ENCODE data around the gene SLC9A9. TPM values are rescaled to one million over a fixed set of nuclear protein-coding genes. Genes with fewer than 3 reads are reported as not detected.

Gene SLC9A9
- total RNA-seq, 4 donors from 2014 or later, result 12.8 to 63.8 (median 33.3) TPM

- TF ChIP-seq CTCF (IDR thresholded peaks at IDR 0.05) (no peak), POLR2A (IDR thresholded peaks at IDR 0.05) (no peak)
- Histone ChIP-seq H3K9me3 (no peaks in the 10 kb centered on the region), H3K27ac (no peak overlapping the region), H3K27me3 (no peaks in the 10 kb centered on the region), H3K36me3 (no peaks in the 10 kb centered on the region), H3K4me3 (no peak overlapping the region), H3K4me1 (no peaks in the 10 kb centered on the region)
- intact Hi-C loops (cut with DNase I; ENCODE audit: low total_unique reads), result no loop called here
- no peak for DNase-seq
Observed at GRCh38 chr3:143261848-143262247, 586.4 kb downstream of the SLC9A9 start.

- Histone ChIP-seq H3K4me3 (no peak overlapping the region), H3K9me3 (no peaks in the 10 kb centered on the region), H3K27ac (no peak overlapping the region), H3K36me3 (no peaks in the 10 kb centered on the region), H3K27me3 (no peaks in the 10 kb centered on the region), H3K4me1 (no peaks in the 10 kb centered on the region)
- no peak for TF ChIP-seq CTCF (IDR thresholded peaks at IDR 0.05)
- TF ChIP-seq POLR2A (IDR thresholded peaks at IDR 0.05), result no peak
- no peak for DNase-seq
- intact Hi-C loops (cut with DNase I; ENCODE audit: low total_unique reads), result no loop called here
Observed at GRCh38 chr3:143258692-143259091, 589.6 kb downstream of the SLC9A9 start.

GRCh38 chr3:143256416-143256815, 591.9 kb downstream of the SLC9A9 start:
- Histone ChIP-seq H3K4me1 (no peaks in the 10 kb centered on the region), H3K36me3 (no peaks in the 10 kb centered on the region), H3K27me3 (no peaks in the 10 kb centered on the region), H3K9me3 (no peaks in the 10 kb centered on the region), H3K4me3 (no peak overlapping the region), H3K27ac (no peak overlapping the region)
- TF ChIP-seq POLR2A (IDR thresholded peaks at IDR 0.05) (no peak), CTCF (IDR thresholded peaks at IDR 0.05) (no peak)
- no peak for DNase-seq
- intact Hi-C loops (cut with DNase I; ENCODE audit: low total_unique reads), result no loop called here

DNA sequence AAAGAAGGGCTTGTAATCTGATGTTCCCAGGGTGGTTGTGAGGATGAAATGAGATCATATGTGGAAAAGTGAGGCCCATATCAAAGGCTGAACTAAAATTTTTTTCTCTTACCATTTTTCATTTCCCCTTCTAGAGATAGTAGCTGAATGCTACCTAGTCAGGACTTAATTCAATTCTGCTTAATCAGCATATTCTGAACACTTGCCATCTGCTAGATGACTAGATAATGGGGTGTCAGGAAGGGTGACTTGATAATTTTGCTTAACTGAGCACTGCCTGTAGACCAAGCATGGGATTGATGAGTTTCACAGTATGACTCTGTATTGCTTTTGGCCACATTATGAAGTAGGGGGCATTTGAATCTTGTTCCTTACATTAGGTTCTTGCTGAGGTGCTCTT, 592.5 kb downstream of the SLC9A9 start:
- no peak for DNase-seq
- Histone ChIP-seq H3K27me3 (no peaks in the 10 kb centered on the region), H3K9me3 (no peaks in the 10 kb centered on the region), H3K27ac (no peak overlapping the region), H3K4me3 (no peak overlapping the region), H3K36me3 (no peaks in the 10 kb centered on the region), H3K4me1 (no peaks in the 10 kb centered on the region)
- no peak for TF ChIP-seq POLR2A (IDR thresholded peaks at IDR 0.05)
- TF ChIP-seq CTCF (IDR thresholded peaks at IDR 0.05), result no peak
- intact Hi-C loops (cut with DNase I; ENCODE audit: low total_unique reads), result no loop called here

GRCh38 chr3:143252931-143253330, 595.3 kb downstream of the SLC9A9 start:
- H3K4me1 ChIP-seq, result no peaks in the 10 kb centered on the region
- no peaks in the 10 kb centered on the region for H3K27me3 ChIP-seq
- no peaks in the 10 kb centered on the region for H3K36me3 ChIP-seq
- intact Hi-C loops (cut with DNase I; ENCODE audit: low total_unique reads), result no loop called here
- TF ChIP-seq POLR2A (IDR thresholded peaks at IDR 0.05) (no peak), CTCF (IDR thresholded peaks at IDR 0.05) (no peak)
- H3K4me3 ChIP-seq, result no peak overlapping the region
- no peak overlapping the region for H3K27ac ChIP-seq
- no peaks in the 10 kb centered on the region for H3K9me3 ChIP-seq
- no peak for DNase-seq

Data from uterus (tissue), 4 donors.